Measurements from ENCODE around the gene AP2B1. TPM values are rescaled to one million over a fixed set of nuclear protein-coding genes. Genes with fewer than 3 reads are reported as not detected.

The AP2B1 gene
- total RNA-seq = 156 and 172 TPM in 2 replicates

DNA sequence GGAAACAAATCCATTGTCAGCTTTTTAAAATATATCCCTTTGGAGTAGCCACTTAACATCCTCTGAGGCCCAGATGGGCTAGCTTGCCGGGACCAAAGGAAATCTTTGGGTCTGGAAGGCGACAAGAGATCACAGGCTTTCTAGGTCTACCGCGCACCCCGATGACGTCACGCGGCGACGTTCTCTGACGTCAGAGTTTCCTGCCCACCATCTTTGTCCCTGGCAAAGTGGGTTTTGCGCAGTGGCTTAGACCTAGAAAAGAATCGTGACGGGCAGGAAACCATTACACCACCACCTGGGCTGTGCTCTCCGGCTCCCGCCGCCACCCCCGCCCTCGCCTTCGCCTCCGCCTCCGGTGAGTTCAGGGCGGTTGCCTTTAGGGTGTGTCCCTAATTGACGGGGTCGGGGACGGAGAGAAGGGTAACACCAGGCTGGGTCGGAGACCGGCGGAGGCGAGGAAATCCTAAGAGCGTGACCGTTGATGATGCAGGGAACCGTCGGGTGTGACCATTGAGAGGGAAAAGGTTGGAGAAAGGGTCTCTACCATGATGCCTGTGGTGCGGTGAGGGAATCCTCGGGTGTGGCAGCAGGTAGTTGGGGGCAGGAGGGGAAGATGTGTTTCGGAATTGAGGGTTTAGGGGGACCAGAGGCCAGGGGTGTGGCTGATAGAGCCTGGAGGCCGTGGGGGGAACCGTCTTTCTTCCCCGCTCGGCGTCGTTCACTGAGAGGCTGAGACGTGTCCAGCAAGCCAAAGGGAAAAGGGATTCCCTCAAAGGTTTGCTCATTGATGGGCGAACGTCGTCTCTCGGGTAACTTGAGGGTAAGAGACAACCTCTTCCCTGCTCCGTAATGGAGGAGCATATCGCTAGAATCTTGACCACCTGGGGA is at the start of gene AP2B1:
Gene AP2B1, plus strand, starts transcription at position 249 of the 888 bp plus-strand sequence. CDS start 6,709 bp downstream, outside the sequence.

DNA sequence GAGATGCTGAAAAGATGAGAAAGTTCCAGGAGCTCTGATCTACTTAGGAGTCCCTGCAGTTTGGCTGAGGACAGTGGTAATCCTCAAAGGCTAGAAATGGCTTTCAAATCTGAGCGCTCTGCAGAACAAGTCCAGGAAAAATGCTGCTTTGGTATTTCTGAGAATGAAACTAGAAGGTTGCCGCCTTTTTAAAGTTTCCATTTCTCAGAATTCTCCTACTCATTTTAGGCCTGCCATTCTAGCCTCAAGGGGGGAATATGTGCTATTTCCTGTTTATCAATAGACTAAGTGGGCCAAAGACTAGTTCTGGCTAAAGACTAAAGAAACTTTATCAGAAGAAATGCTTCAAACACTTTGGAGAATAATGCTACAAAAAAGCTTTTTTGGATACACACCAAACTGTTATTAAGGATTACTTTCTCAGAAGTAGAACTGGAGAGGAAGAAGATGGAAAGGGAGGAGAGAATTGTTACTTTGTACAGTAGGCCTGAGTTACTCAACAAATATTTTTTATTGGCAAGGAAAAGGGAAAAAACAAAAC is 49.5 kb upstream of the AP2B1 start, which contains the start of gene SLFN12L:
Gene SLFN12L, minus strand, starts transcription at position 78 of the 541 bp plus-strand sequence. CDS start 15,314 bp downstream, outside the sequence.

DNA sequence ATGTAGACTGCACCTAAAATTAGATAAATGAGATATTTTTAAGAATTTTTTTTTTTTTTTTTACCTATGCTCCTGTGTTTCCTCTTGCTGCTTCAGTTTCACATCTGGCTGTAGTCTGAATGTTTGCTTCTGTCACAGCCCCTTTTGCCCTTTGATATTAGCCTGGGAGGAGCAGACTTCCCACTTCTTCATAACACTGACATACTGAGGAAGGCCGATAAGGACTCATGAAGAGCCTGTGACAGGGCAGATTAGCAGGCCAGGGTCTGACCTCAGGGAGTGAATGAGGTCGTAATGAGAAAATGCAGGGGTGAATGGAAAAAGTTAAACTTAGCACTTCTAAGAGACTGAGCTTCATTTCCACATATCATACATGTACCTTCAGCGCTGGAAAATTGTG is 26.4 kb upstream of the AP2B1 start, which contains the start of gene SLFN14:
Gene SLFN14, minus strand, starts transcription at position 117 of the 400 bp plus-strand sequence. CDS start 2,757 bp downstream, outside the sequence.

DNA sequence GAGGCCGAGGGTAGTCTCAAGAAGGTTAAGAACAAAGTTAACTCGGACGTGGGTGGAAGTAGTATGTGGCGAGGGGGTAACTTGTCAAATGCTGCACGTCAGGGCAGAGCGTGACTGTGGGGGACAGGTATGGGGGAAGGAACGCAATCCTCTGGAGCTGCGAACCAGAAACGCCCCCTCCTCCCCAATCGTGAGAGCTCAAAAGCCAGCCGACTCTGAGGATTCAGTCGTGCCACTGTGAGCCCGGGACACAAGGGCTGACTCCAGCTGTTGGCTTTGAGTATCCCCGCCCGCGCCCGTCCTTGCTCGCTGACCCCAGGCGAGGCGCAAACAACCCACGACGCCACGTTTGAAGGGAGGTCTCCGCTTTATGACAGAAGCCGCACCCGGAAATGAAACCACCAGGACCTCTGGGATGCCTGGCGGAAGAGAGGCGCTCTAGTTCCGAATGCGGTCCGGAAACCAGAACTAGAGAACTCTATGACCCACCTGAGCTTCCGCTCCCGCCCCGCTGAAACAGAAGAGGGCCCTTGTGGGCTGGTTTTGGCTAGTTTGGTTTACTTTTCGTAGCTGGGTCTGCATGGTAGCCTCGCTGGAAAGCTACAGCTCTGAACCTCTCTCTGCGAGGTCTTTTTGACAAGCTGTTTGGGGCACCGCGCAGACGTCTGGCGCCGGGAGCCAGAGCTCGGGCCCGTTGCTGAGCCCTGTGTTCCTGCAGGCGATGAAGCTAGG is 8.8 kb upstream of the AP2B1 start, which contains the start of gene PEX12:
Gene PEX12, minus strand, starts transcription at position 375 of the 732 bp plus-strand sequence. CDS start 550 bp downstream, outside the sequence.

DNA sequence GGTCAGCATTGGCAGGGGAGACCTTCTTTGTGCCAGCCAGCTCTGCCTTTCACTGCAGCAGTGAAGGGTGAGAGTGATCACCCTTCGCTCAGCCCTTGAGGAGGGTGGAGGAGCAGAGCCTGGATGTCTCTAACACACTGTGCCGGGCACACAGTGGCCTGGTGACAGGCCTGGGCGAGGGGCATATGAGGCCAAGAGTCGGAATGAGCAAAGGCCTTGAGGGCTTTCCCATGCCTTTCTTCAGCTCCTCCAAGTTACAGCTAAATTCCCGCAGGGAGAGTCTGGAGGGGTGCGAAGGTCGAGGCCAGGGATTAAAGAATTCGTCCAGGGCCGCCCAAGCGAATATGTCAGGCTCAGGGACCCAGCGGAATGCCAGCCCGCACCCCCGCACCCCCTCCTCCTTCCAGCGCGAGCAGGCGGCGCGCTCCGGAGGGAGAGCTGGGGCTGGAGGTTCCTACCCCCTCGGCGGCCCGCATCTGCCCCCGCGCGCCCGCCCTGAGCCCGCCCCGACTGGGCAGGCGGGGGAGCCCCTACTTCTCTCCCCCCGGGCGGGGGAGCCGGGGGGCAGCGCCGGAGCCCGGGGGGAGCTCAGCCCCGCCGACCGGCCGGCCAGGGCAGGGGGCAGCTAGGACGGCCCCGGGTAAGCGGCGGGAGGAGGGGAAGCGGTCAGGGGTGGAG is 144.3 kb downstream of the AP2B1 start, which contains the start of gene RASL10B:
Gene RASL10B, plus strand, starts transcription at position 401 of the 678 bp plus-strand sequence. CDS start 3,546 bp downstream, outside the sequence.

GRCh38 chr17:35752945-35753764 is 166.0 kb downstream of the AP2B1 start, which contains the start of gene GAS2L2:
GAS2L2 (minus strand) TSS chr17:35753239; CDS start chr17:35752850, 389 bp downstream.

DNA sequence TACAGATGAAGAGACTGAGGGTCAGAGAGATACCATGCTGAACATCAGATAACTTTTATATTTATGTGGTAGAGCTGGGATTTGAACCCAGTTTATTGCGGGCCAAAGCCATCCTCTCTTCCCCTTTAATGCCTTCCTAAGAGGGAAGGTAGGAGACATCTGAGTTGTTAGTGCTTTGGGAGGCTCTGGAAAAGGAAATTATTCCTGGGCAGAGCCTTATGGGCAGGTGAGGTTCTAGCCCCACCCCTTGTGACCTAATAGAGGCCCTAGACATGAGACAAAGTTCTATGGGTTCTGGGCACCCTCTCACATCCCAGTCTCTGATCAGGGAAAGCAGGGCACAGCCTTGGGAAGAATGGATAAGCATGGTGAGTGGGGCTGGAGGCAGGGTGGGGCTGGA is 173.5 kb downstream of the AP2B1 start, which contains the start of gene C17orf50:
Gene C17orf50, plus strand, starts transcription at position 301 of the 400 bp plus-strand sequence. Its CDS starts 55 bp downstream, at position 356.

Small RNA genes lying within 50 kb of the gene (small RNA-seq; reads per million reads assigned to genes)
- gene AC004134.1 = not detected
- not detected for gene AC015911.1
- 13.2 reads per million, percentile 96 among the genes with 10 or more reads in this experiment for gene SNORD7

Other genes starting within 250 kb of the AP2B1 start
- 62.4 and 77.9 TPM in 2 replicates for gene SLFN11, start 213.7 kb upstream of the AP2B1 start, total RNA-seq
- gene SLFN12, start 154.8 kb upstream of the AP2B1 start, total RNA-seq = 44.4 and 48.2 TPM in 2 replicates
- 1.5 and 2.3 TPM in 2 replicates for gene SLFN13, start 138.6 kb upstream of the AP2B1 start, total RNA-seq
- not detected in 2 replicates for gene SLFN12L, start 49.6 kb upstream of the AP2B1 start, total RNA-seq
- gene SLFN14, start 26.5 kb upstream of the AP2B1 start, total RNA-seq = under 0.01 TPM in 1 of 2 replicates, not detected in the other
- gene PEX12, start 8.8 kb upstream of the AP2B1 start, total RNA-seq = 4.4 and 4.9 TPM in 2 replicates
- gene RASL10B, start 144.3 kb downstream of the AP2B1 start, total RNA-seq = 0.19 and 0.33 TPM in 2 replicates
- not detected in 2 replicates for gene GAS2L2, start 165.9 kb downstream of the AP2B1 start, total RNA-seq
- not detected in 2 replicates for gene C17orf50, start 173.6 kb downstream of the AP2B1 start, total RNA-seq
- 11.3 and 13.7 TPM in 2 replicates for gene MMP28, start 208.3 kb downstream of the AP2B1 start, total RNA-seq
- gene TAF15, start 222.2 kb downstream of the AP2B1 start, total RNA-seq = 67.6 and 71.3 TPM in 2 replicates